ENCODE results near the gene POSTN. TPM values are rescaled to one million over a fixed set of nuclear protein-coding genes. Genes with fewer than 3 reads are reported as not detected.

Gene POSTN
- total RNA-seq, 3 donors from 2014 or later (not counting 1 experiment from before 2014, with no cell fraction given) = not detected

DNA sequence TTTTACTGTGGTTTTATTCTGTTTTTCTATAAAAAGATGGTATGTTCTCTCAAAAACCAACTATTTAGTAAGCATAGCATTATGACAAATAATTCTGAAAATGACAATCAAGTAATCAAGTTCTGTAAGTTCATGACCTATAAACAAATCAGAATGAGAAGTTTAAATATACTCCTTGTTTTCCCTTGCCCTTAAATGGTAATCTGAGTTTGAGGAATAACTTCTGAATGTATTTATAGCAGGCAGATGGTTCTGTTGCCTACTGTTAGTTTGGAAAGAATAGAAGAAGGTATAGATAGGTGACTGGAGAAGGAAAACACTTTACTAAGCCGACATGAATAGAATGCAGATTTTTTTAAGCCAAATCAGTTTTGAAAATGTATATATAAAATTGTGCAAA, 63.9 kb downstream of the POSTN start:
- Mint-ChIP-seq H3K27me3 (ENCODE audit: low read depth in 2 of 2) (no peaks in the 10 kb centered on the region), H3K36me3 (peaks cover 7% of the 10 kb centered on the region), H3K4me3 (no peak overlapping the region), H3K9me3 (peaks cover 14 to 29% of the 10 kb centered on the region in 2 donors), H3K27ac (no peak overlapping the region), H3K4me1 (no peaks in the 10 kb centered on the region)
- Histone ChIP-seq H3K4me1 (ENCODE audit: control insufficient read depth, insufficient read depth, low read length) (no peaks in the 10 kb centered on the region), H3K9me3 (ENCODE audit: control insufficient read depth, insufficient read depth, low read length) (peaks cover 2% of the 10 kb centered on the region), H3K27me3 (ENCODE audit: control insufficient read depth, insufficient read depth, low read length) (no peaks in the 10 kb centered on the region), H3K27ac (ENCODE audit: low read length) (no peak overlapping the region), H3K4me3 (ENCODE audit: low read length) (no peak overlapping the region), H3K36me3 (ENCODE audit: control insufficient read depth, insufficient read depth, low read length) (no peaks in the 10 kb centered on the region)
- ATAC-seq = no peak
- TF ChIP-seq, protein P1, sequence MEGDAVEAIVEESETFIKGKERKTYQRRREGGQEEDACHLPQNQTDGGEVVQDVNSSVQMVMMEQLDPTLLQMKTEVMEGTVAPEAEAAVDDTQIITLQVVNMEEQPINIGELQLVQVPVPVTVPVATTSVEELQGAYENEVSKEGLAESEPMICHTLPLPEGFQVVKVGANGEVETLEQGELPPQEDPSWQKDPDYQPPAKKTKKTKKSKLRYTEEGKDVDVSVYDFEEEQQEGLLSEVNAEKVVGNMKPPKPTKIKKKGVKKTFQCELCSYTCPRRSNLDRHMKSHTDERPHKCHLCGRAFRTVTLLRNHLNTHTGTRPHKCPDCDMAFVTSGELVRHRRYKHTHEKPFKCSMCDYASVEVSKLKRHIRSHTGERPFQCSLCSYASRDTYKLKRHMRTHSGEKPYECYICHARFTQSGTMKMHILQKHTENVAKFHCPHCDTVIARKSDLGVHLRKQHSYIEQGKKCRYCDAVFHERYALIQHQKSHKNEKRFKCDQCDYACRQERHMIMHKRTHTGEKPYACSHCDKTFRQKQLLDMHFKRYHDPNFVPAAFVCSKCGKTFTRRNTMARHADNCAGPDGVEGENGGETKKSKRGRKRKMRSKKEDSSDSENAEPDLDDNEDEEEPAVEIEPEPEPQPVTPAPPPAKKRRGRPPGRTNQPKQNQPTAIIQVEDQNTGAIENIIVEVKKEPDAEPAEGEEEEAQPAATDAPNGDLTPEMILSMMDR (IDR thresholded peaks at IDR 0.05) = no peak
- DNase-seq = no peak
- intact Hi-C loops (cut with micrococcal nuclease) = no loop called here
- WGBS (ENCODE audit: insufficient coverage) = no CpG with 5 or more reads among the region's 1 CpG

DNA sequence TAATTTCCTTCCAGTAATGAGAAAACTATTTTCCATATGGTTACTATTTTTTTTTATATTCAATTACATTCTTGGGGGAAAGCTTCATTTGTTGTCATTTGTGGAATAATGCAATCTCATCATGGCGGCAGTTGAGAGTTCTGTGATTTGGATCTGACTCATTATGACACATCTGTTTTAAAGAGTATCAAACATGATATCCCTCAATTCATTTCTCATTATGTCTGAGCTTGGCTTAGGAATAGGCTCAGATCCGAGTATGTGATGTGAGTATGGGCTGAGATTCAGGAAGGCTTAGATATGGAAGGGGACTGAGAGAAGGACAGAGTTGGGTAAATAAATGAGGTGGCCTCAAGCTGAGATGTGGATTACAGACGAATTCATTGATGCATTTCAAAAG, 64.4 kb downstream of the POSTN start:
- Mint-ChIP-seq H3K9me3 (peaks cover 13 to 30% of the 10 kb centered on the region in 2 donors), H3K4me3 (no peak overlapping the region), H3K27me3 (ENCODE audit: low read depth in 2 of 2) (no peaks in the 10 kb centered on the region), H3K4me1 (no peaks in the 10 kb centered on the region), H3K36me3 (peaks cover 7% of the 10 kb centered on the region), H3K27ac (no peak overlapping the region)
- no peaks in the 10 kb centered on the region for H3K36me3 ChIP-seq (ENCODE audit: control insufficient read depth, insufficient read depth, low read length)
- no peak overlapping the region for H3K4me3 ChIP-seq (ENCODE audit: low read length)
- TF ChIP-seq, protein P1 (IDR thresholded peaks at IDR 0.05) = no peak
- H3K27ac ChIP-seq (ENCODE audit: low read length) = no peak overlapping the region
- ATAC-seq (no peak), DNase-seq (no peak)
- WGBS (ENCODE audit: insufficient coverage) = 63% methylated on average over 2 of the region's 3 CpGs
- intact Hi-C loops (cut with micrococcal nuclease) = no loop called here
- no peaks in the 10 kb centered on the region for H3K4me1 ChIP-seq (ENCODE audit: control insufficient read depth, insufficient read depth, low read length)
- H3K9me3 ChIP-seq (ENCODE audit: control insufficient read depth, insufficient read depth, low read length) = peaks cover 2% of the 10 kb centered on the region
- no peaks in the 10 kb centered on the region for H3K27me3 ChIP-seq (ENCODE audit: control insufficient read depth, insufficient read depth, low read length)

DNA sequence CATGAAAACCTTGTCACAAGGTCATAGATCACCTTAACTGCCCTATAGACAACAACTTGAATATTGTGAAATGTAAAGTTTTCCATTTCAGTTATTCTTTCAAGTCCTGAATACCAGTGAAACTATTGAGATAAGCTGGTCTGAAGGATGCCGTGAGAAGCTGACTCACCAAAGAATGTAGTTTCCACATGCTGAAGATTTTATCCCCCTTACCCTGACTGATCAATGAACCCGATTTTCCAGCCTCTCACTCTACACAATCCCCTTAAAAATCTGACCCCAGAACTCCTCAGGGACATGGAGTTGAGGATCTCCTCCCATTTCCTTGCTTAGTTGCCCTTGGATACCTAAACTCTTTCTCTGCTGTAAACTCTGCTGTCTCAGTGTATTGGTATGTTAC, 67.5 kb downstream of the POSTN start:
- Mint-ChIP-seq H3K4me1 (no peaks in the 10 kb centered on the region), H3K4me3 (no peak overlapping the region), H3K9me3 (peaks cover 7 to 22% of the 10 kb centered on the region in 2 donors), H3K27ac (no peak overlapping the region), H3K27me3 (ENCODE audit: low read depth in 2 of 2) (no peaks in the 10 kb centered on the region), H3K36me3 (peaks cover 6% of the 10 kb centered on the region)
- DNase-seq (no peak), ATAC-seq (no peak)
- Histone ChIP-seq H3K36me3 (ENCODE audit: control insufficient read depth, insufficient read depth, low read length) (no peaks in the 10 kb centered on the region), H3K9me3 (ENCODE audit: control insufficient read depth, insufficient read depth, low read length) (no peaks in the 10 kb centered on the region), H3K27me3 (ENCODE audit: control insufficient read depth, insufficient read depth, low read length) (no peaks in the 10 kb centered on the region), H3K27ac (ENCODE audit: low read length) (no peak overlapping the region), H3K4me3 (ENCODE audit: low read length) (no peak overlapping the region), H3K4me1 (ENCODE audit: control insufficient read depth, insufficient read depth, low read length) (no peaks in the 10 kb centered on the region)
- TF ChIP-seq, protein P1 (IDR thresholded peaks at IDR 0.05) = no peak
- intact Hi-C loops (cut with micrococcal nuclease) = no loop called here
- 72% methylated on average over 2 of the region's 2 CpGs for WGBS (ENCODE audit: insufficient coverage)

DNA sequence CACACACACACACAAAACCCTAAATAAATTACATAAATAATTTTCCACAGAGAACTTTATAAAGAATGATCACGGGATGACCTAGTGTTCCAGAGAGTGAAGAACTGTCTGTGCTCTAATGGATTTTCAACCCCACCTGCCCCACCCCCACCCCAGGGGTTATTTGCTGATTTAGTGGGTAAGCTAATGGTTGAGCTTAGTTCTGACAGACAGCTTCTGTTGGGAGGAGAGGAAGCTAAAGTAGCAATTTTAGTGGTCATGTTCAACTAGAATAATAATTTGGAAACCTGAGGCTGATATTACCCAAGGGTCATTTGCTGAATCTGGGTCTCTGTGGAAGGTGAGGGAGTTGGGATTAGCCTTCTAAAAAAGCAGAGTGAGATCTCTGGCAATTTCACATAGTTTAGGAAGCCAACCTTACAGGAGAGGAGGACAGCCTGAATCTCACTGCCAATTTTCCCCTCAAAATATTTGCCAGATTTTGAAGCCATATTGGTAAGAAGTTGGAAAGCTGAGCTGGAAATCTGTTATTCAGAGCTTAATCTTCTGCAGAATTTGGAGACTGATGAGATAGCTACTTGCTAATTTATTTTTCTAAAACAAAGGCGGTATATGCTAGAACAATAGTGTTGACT, 68.7 kb downstream of the POSTN start:
- Mint-ChIP-seq H3K4me1 (no peaks in the 10 kb centered on the region), H3K36me3 (no peaks in the 10 kb centered on the region), H3K27ac (no peak overlapping the region), H3K4me3 (no peak overlapping the region), H3K27me3 (ENCODE audit: low read depth in 2 of 2) (no peaks in the 10 kb centered on the region), H3K9me3 (peaks cover 6 to 16% of the 10 kb centered on the region in 2 donors)
- DNase-seq = no peak
- intact Hi-C loops (cut with micrococcal nuclease) = no loop called here
- 100% methylated on average over 1 of the region's 2 CpGs for WGBS (ENCODE audit: insufficient coverage)
- TF ChIP-seq, protein P1 (IDR thresholded peaks at IDR 0.05) = no peak
- Histone ChIP-seq H3K36me3 (ENCODE audit: control insufficient read depth, insufficient read depth, low read length) (no peaks in the 10 kb centered on the region), H3K4me1 (ENCODE audit: control insufficient read depth, insufficient read depth, low read length) (no peaks in the 10 kb centered on the region), H3K27ac (ENCODE audit: low read length) (no peak overlapping the region), H3K27me3 (ENCODE audit: control insufficient read depth, insufficient read depth, low read length) (no peaks in the 10 kb centered on the region), H3K4me3 (ENCODE audit: low read length) (no peak overlapping the region), H3K9me3 (ENCODE audit: control insufficient read depth, insufficient read depth, low read length) (no peaks in the 10 kb centered on the region)
- no peak for ATAC-seq

Measured in natural killer cell (primary cell).